ENCODE data around the gene CARHSP1. TPM values are rescaled to one million over a fixed set of nuclear protein-coding genes. Genes with fewer than 3 reads are reported as not detected.
"Not testable (repeated sequence)": the region's sequence is repeated elsewhere in the genome, so short reads cannot be mapped to it uniquely, and the experiment has no call there.

The CARHSP1 gene
- total RNA-seq = 86.7 TPM
- 100 TPM for polyA plus RNA-seq
- long read RNA-seq, donor 1, transcript CARHSP1-201 (4 exons, 746 nt) = major isoform, 6 of 6 reads
- long read RNA-seq, donor 1, partial matches to known transcripts = 0 of 6 reads
- long read RNA-seq, donor 1, other reads (novel, unspliced or antisense) = 0 of 6 reads
- long read RNA-seq, donor 2 = 0 reads
- long read RNA-seq, donor 3, transcript CARHSP1-201 (4 exons, 746 nt) = major isoform, 53 of 96 reads
- long read RNA-seq, donor 3, partial matches to known transcripts = 34 of 96 reads
- long read RNA-seq, donor 3, other reads (novel, unspliced or antisense) = 6 of 96 reads
- long read RNA-seq, donor 4, transcript CARHSP1-201 (4 exons, 746 nt) = major isoform, 16 of 45 reads
- long read RNA-seq, donor 4, partial matches to known transcripts = 25 of 45 reads
- long read RNA-seq, donor 4, other reads (novel, unspliced or antisense) = 0 of 45 reads
- long read RNA-seq, donor 5, transcript CARHSP1-201 (4 exons, 746 nt) = major isoform, 72 of 143 reads
- long read RNA-seq, donor 5, partial matches to known transcripts = 64 of 143 reads
- long read RNA-seq, donor 5, other reads (novel, unspliced or antisense) = 0 of 143 reads
- long read RNA-seq, donor 6, transcript CARHSP1-201 (4 exons, 746 nt) = major isoform, 33 of 41 reads
- long read RNA-seq, donor 6, partial matches to known transcripts = 5 of 41 reads
- long read RNA-seq, donor 6, other reads (novel, unspliced or antisense) = 0 of 41 reads
- long read RNA-seq, donor 7, transcript CARHSP1-201 (4 exons, 746 nt) = major isoform, 41 of 90 reads
- long read RNA-seq, donor 7, partial matches to known transcripts = 47 of 90 reads
- long read RNA-seq, donor 7, other reads (novel, unspliced or antisense) = 0 of 90 reads
- long read RNA-seq, donor 8, transcript CARHSP1-201 (4 exons, 746 nt) = major isoform, 20 of 37 reads
- long read RNA-seq, donor 8, partial matches to known transcripts = 15 of 37 reads
- long read RNA-seq, donor 8, other reads (novel, unspliced or antisense) = 0 of 37 reads
- long read RNA-seq, donor 9, transcript CARHSP1-201 (4 exons, 746 nt) = major isoform, 35 of 49 reads
- long read RNA-seq, donor 9, partial matches to known transcripts = 11 of 49 reads
- long read RNA-seq, donor 9, other reads (novel, unspliced or antisense) = 0 of 49 reads
- long read RNA-seq, donor 10, transcript CARHSP1-201 (4 exons, 746 nt) = major isoform, 22 of 54 reads
- long read RNA-seq, donor 10, partial matches to known transcripts = 30 of 54 reads
- long read RNA-seq, donor 10, other reads (novel, unspliced or antisense) = 0 of 54 reads

- DNase-seq (ENCODE audit: low read depth in 6 of 9, low spot score in 9 of 9) = peak; percentile 47 to 90 (median 75)
- no peaks in the 10 kb centered on the region for H3K9me3 ChIP-seq (ENCODE audit: control insufficient read depth in 2 of 2, insufficient read depth in 1 of 2, low read length in 1 of 2)
- WGBS = 1% methylated on average over 83 of the region's 83 CpGs
- peak within 1 kb of the TSS; percentile 80 to 81 for H3K4me3 ChIP-seq (ENCODE audit: low read length in 2 of 2)
- no peaks in the 10 kb centered on the region for H3K27me3 ChIP-seq (ENCODE audit: control insufficient read depth in 2 of 2, insufficient read depth in 1 of 2, low read length in 1 of 2)
- H3K27ac ChIP-seq (ENCODE audit: low read depth in 1 of 2, low read length in 1 of 2) = peak within 1 kb of the TSS; percentile 89 to 91
- H3K36me3 ChIP-seq (ENCODE audit: control insufficient read depth in 2 of 2, insufficient read depth in 2 of 2, low read length in 1 of 2) = peaks cover 2 to 11% of the 10 kb centered on the region in 2 donors
- H3K4me1 ChIP-seq (ENCODE audit: control insufficient read depth in 2 of 2, insufficient read depth in 2 of 2, low read length in 2 of 2) = peaks cover 24 to 47% of the 10 kb centered on the region in 2 donors
Observed at GRCh38 chr16:8868416-8869211, at the start of gene CARHSP1. CARHSP1 (minus strand) TSS chr16:8869006; CDS start chr16:8859328, 9,678 bp downstream.

GRCh38 chr16:8917336-8917735, 48.5 kb upstream of the CARHSP1 start:
- H3K36me3 ChIP-seq (ENCODE audit: control insufficient read depth in 2 of 2, insufficient read depth in 2 of 2, low read length in 1 of 2) = peaks cover 80 to 82% of the 10 kb centered on the region in 2 donors
- not testable (repeated sequence) for H3K4me3 ChIP-seq (ENCODE audit: low read length in 2 of 2); H3K4me1 ChIP-seq (ENCODE audit: control insufficient read depth in 2 of 2, insufficient read depth in 2 of 2, low read length in 2 of 2); DNase-seq (ENCODE audit: low read depth in 6 of 9, low spot score in 9 of 9); H3K9me3 ChIP-seq (ENCODE audit: control insufficient read depth in 2 of 2, insufficient read depth in 1 of 2, low read length in 1 of 2); H3K27ac ChIP-seq (ENCODE audit: low read depth in 1 of 2, low read length in 1 of 2); H3K27me3 ChIP-seq (ENCODE audit: control insufficient read depth in 2 of 2, insufficient read depth in 1 of 2, low read length in 1 of 2)
- WGBS = 98% methylated on average over 10 of the region's 10 CpGs

- Histone ChIP-seq H3K27me3 (ENCODE audit: control insufficient read depth in 2 of 2, insufficient read depth in 1 of 2, low read length in 1 of 2) (no peaks in the 10 kb centered on the region), H3K9me3 (ENCODE audit: control insufficient read depth in 2 of 2, insufficient read depth in 1 of 2, low read length in 1 of 2) (no peaks in the 10 kb centered on the region), H3K27ac (ENCODE audit: low read depth in 1 of 2, low read length in 1 of 2) (no peak overlapping the region), H3K36me3 (ENCODE audit: control insufficient read depth in 2 of 2, insufficient read depth in 2 of 2, low read length in 1 of 2) (peaks cover 79 to 80% of the 10 kb centered on the region in 2 donors), H3K4me3 (ENCODE audit: low read length in 2 of 2) (no peak overlapping the region), H3K4me1 (ENCODE audit: control insufficient read depth in 2 of 2, insufficient read depth in 2 of 2, low read length in 2 of 2) (peaks cover 0 to 3% of the 10 kb centered on the region in 2 donors)
- DNase-seq (ENCODE audit: low read depth in 6 of 9, low spot score in 9 of 9) = no peak
- 74% methylated on average over 5 of the region's 5 CpGs for WGBS
Observed at GRCh38 chr16:8916541-8917225, 47.9 kb upstream of the CARHSP1 start.

- no peak overlapping the region for H3K4me3 ChIP-seq (ENCODE audit: low read length in 2 of 2)
- peaks cover 0 to 2% of the 10 kb centered on the region in 2 donors for H3K9me3 ChIP-seq (ENCODE audit: control insufficient read depth in 2 of 2, insufficient read depth in 1 of 2, low read length in 1 of 2)
- H3K36me3 ChIP-seq (ENCODE audit: control insufficient read depth in 2 of 2, insufficient read depth in 2 of 2, low read length in 1 of 2) = peaks cover 78 to 80% of the 10 kb centered on the region in 2 donors
- no peak overlapping the region for H3K27ac ChIP-seq (ENCODE audit: low read depth in 1 of 2, low read length in 1 of 2)
- no peak for DNase-seq (ENCODE audit: low read depth in 6 of 9, low spot score in 9 of 9)
- no peaks in the 10 kb centered on the region for H3K27me3 ChIP-seq (ENCODE audit: control insufficient read depth in 2 of 2, insufficient read depth in 1 of 2, low read length in 1 of 2)
- WGBS = 96% methylated on average over 7 of the region's 7 CpGs
- peaks cover 0 to 3% of the 10 kb centered on the region in 2 donors for H3K4me1 ChIP-seq (ENCODE audit: control insufficient read depth in 2 of 2, insufficient read depth in 2 of 2, low read length in 2 of 2)
Observed at GRCh38 chr16:8915722-8916301, 47.0 kb upstream of the CARHSP1 start.

- Histone ChIP-seq H3K4me3 (ENCODE audit: low read length in 2 of 2) (no peak overlapping the region), H3K4me1 (ENCODE audit: control insufficient read depth in 2 of 2, insufficient read depth in 2 of 2, low read length in 2 of 2) (peaks cover 0 to 3% of the 10 kb centered on the region in 2 donors), H3K9me3 (ENCODE audit: control insufficient read depth in 2 of 2, insufficient read depth in 1 of 2, low read length in 1 of 2) (peaks cover 0 to 2% of the 10 kb centered on the region in 2 donors), H3K27me3 (ENCODE audit: control insufficient read depth in 2 of 2, insufficient read depth in 1 of 2, low read length in 1 of 2) (no peaks in the 10 kb centered on the region), H3K36me3 (ENCODE audit: control insufficient read depth in 2 of 2, insufficient read depth in 2 of 2, low read length in 1 of 2) (peaks cover 77 to 80% of the 10 kb centered on the region in 2 donors), H3K27ac (ENCODE audit: low read depth in 1 of 2, low read length in 1 of 2) (no peak overlapping the region)
- WGBS = 97% methylated on average over 3 of the region's 3 CpGs
- no peak for DNase-seq (ENCODE audit: low read depth in 6 of 9, low spot score in 9 of 9)
Observed at GRCh38 chr16:8914098-8914497, 45.3 kb upstream of the CARHSP1 start.

GRCh38 chr16:8912793-8913192, 44.0 kb upstream of the CARHSP1 start:
- Histone ChIP-seq H3K36me3 (ENCODE audit: control insufficient read depth in 2 of 2, insufficient read depth in 2 of 2, low read length in 1 of 2) (peaks cover 75 to 85% of the 10 kb centered on the region in 2 donors), H3K4me1 (ENCODE audit: control insufficient read depth in 2 of 2, insufficient read depth in 2 of 2, low read length in 2 of 2) (peaks cover 0 to 3% of the 10 kb centered on the region in 2 donors), H3K9me3 (ENCODE audit: control insufficient read depth in 2 of 2, insufficient read depth in 1 of 2, low read length in 1 of 2) (peaks cover 0 to 2% of the 10 kb centered on the region in 2 donors), H3K4me3 (ENCODE audit: low read length in 2 of 2) (no peak overlapping the region), H3K27me3 (ENCODE audit: control insufficient read depth in 2 of 2, insufficient read depth in 1 of 2, low read length in 1 of 2) (no peaks in the 10 kb centered on the region), H3K27ac (ENCODE audit: low read depth in 1 of 2, low read length in 1 of 2) (no peak overlapping the region)
- DNase-seq (ENCODE audit: low read depth in 6 of 9, low spot score in 9 of 9) = peak in 1 of 9 donors; percentile 27
- WGBS = 48% methylated on average over 4 of the region's 4 CpGs

DNA sequence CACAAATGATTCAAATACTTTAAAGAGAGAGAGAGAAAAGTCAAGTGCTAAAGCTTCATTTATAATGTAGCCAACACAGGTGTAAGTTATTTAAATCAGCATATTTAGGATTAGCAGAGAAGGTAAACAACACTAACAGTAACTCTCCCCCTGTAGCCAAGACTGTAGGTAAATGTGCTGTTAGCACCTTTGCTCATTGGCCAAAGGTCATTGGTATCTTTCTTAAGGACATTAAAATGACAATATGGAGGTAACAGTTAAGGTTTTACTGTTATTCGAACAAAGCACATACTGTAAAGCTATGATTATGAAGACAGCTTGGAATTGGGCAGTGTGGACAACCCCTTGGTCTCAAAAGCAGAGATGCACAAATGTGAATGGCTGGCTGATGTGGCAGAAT, 42.0 kb upstream of the CARHSP1 start:
- no peak overlapping the region for H3K27ac ChIP-seq (ENCODE audit: low read depth in 1 of 2, low read length in 1 of 2)
- peaks cover 0 to 3% of the 10 kb centered on the region in 2 donors for H3K4me1 ChIP-seq (ENCODE audit: control insufficient read depth in 2 of 2, insufficient read depth in 2 of 2, low read length in 2 of 2)
- no peak overlapping the region for H3K4me3 ChIP-seq (ENCODE audit: low read length in 2 of 2)
- no peak for DNase-seq (ENCODE audit: low read depth in 6 of 9, low spot score in 9 of 9)
- WGBS = 96% methylated on average over 1 of the region's 1 CpG
- H3K27me3 ChIP-seq (ENCODE audit: control insufficient read depth in 2 of 2, insufficient read depth in 1 of 2, low read length in 1 of 2) = no peaks in the 10 kb centered on the region
- peaks cover 0 to 2% of the 10 kb centered on the region in 2 donors for H3K9me3 ChIP-seq (ENCODE audit: control insufficient read depth in 2 of 2, insufficient read depth in 1 of 2, low read length in 1 of 2)
- H3K36me3 ChIP-seq (ENCODE audit: control insufficient read depth in 2 of 2, insufficient read depth in 2 of 2, low read length in 1 of 2) = peaks cover 81 to 86% of the 10 kb centered on the region in 2 donors
